Skin of body (tissue), 2 donors: Measurements from ENCODE around the gene RAD17. TPM values are rescaled to one million over a fixed set of nuclear protein-coding genes. Genes with fewer than 3 reads are reported as not detected.
"Not testable (repeated sequence)": the region's sequence is repeated elsewhere in the genome, so short reads cannot be mapped to it uniquely, and the experiment has no call there.

ENCODE experiments used
- DNase-seq: peaks from one replicate; lab custom pipeline; 2025; lab: John Stamatoyannopoulos, UW
- total RNA-seq: library from RNA; depleted of rRNA; stranded (reverse); fragments of >200 nt; gene quantifications from one replicate; pipeline ENCODE4 v1.2.3, GENCODE V29; 2014

The RAD17 gene
- total RNA-seq, 1 donor from 2014 or later = 21.3 TPM

DNA sequence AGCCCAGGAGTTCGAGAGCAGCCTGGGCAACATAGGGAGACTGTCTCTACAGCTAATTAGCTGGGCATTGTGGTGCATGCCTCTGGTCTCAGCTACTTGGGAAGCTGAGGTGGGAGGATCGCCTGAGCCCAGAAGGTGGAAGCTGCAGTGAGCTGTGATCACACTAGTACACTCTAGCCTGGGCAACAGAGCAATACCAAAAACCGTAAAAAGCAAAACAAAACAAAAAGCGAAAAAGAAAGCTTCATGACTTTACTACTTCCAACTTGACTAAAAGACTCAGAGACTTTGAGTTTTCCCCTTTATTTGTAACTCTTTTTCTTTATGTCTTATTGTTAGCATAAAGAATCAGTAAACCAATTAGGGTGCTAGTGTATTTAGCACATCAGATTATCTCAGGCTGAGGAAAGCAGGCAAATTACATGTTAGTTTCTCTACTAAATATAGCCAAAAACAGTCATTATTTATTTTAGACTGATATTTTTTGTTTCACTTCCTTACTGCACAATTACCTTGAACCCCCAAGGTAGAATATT is 5.4 kb downstream of the RAD17 start:
- DNase-seq = no peak

DNA sequence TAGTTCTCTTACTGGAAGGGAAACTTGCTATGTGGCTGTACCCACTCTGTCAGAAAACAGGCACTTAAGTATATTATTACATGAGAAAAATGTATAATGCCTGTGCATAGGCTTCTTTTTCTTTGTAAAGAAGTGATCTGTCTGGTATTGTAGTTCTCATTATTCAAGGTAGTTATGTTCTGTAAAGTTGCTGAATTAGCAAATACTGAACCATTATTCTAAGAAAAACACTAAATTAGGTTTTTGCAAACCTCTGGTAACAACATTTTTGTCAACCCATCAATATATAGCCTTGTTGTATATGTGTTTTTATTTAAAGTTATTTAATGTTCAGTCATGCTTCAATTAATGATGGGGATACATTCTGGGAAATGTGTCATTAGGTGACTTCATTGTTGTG is 8.8 kb downstream of the RAD17 start:
- DNase-seq = no peak

GRCh38 chr5:69404659-69405330 is 35.2 kb downstream of the RAD17 start:
- DNase-seq = no peak

DNA sequence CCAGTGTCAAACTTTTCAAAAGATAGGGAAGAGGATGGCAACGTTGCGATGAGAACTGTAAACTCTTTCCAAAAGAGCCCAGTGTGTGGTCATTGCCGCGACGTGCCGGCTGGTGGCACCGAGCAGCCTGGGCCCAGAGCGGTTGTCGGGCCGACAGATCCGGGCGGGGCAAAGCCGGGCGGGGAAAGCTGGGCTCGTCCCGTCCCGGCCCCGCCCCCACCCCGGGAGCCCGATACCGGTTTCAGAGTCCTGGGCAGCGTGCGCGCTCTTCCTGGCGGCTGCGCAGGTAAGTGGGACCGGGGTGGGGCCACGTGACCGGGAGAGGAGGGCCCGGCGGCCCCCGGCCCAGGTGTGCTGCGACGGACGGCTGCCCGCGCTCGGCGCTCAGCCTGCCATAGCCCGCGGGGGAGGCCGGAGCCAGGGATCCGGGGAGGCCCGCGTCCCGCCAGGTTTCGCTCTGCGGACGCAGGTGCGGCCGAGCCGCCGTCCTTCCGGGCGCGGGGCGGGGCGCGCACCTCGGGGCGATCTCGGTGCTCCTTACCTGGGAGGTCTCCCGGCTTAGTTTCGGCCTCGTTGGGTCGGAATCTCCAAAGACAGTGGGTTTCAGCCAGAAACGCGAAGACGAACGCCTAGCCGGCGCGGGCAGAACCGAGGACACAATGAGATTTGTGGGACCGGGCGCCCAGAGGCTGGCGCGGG is 45.4 kb downstream of the RAD17 start, which contains the start of gene MARVELD2:
Gene MARVELD2, plus strand, starts transcription at position 232 of the 699 bp plus-strand sequence. CDS start 4,270 bp downstream, outside the sequence.
- DNase-seq = no peak

DNA sequence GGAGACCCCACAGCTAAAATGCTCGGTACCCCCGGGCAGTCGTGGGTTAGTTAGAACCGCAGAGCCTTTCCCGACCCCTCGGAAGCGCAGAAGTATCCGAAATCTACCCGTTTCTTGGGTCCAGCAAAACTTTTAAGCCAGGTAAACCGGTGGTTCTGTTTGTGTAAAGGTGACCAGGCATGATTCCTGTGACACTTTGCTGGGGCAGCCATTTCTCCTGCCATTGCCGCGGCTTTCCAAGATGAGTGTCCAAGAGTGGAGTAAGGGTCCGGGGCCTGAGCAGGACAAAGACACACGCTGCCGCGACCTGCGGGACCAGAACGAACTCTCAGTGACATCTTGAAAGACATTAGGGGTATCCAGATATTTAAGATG is 46.0 kb downstream of the RAD17 start:
- DNase-seq = no peak

GRCh38 chr5:69416180-69416579 is 46.6 kb downstream of the RAD17 start:
- no peak for DNase-seq

- no peak for DNase-seq
These were observed 47.1 kb downstream of the RAD17 start for GRCh38 chr5:69416699-69417098.

GRCh38 chr5:69418554-69418953 is 48.9 kb downstream of the RAD17 start:
- no peak for DNase-seq

GRCh38 chr5:69431424-69432303 is 62.0 kb downstream of the RAD17 start:
- DNase-seq = no peak

DNA sequence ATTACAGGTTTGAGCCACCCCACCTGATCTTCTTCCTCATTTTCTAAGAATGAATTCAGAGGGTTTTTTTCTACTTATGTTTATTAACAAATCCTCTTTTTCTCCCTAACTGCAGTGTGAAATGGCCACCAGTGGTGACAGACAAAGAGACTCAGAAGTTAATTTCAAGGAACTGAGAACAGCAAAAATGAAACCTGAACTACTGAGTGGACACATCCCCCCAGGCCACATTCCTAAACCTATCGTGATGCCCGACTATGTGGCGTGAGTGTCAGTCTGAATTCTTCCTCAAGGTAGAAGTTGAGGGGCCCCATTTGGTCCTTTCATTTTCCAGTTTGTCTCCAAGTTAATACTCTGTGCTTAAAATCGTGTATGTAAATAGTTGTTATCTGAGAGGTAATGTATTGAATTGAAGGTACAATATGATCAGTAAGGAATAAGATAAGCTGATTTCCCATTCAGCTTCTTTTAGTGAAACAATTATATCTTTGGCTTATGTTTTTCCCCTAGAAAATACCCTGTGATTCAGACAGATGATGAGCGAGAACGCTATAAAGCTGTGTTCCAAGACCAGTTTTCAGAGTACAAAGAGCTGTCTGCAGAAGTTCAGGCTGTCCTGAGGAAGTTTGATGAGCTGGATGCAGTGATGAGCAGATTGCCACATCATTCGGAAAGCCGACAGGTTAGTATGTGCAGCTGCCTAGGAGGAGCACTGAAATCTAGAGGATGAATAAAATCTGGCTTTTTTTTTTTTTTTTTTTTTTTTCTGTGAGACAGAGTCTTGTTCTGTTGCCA is 63.0 kb downstream of the RAD17 start:
- DNase-seq = no peak

- DNase-seq = not testable (repeated sequence)
These were observed 65.8 kb downstream of the RAD17 start for GRCh38 chr5:69435276-69435884.

DNA sequence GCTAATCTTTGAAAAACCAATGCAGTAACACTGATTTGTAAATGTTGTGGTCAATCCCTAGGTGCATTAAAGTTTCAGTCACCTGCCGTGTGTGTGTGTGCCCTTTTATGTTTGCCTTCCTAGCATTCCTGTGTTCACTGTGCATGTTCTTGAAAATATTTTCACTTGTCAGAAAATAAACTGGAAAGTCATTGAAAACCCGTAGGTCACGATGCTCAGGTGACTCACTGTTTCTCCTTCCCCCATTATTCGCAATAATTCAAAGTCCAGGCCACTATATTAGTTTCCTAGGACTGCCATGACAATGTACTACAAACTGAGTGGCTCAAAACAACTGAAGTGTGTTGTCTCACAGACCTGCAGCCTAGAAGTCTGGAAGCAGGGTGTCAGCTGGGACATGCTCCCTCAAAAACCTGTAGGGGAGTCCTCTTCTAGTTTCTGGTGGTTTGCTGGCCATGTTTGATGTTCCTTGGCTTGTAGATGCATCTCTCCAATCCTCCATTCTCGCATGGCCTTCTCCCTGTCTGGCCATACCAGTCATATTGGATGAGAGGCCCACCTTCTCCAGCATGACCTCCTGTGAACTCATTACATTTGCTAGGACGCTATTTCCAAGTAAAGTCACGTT is 74.6 kb downstream of the RAD17 start:
- no peak for DNase-seq

GRCh38 chr5:69449511-69449910 is 79.9 kb downstream of the RAD17 start:
- DNase-seq = no peak

DNA sequence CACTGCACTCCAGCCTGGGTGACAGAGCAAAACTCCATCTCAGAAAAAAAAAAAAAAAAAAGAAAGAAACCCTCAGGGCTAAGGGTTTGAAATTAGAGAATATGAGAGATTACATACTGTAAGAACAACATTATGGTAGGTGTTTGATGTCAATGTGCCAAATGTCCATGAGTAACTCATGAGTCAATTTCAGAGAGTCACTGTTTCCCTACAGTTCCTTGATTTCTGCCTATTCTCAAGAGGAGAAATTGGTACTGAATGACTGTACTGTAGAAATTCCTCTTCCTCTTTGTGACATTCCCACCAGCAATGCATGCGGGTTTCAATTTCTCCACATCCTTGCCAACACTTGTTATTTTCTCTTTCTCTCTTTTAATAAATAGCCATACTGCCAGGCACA is 80.5 kb downstream of the RAD17 start:
- no peak for DNase-seq

GRCh38 chr5:69450527-69450926 is 80.9 kb downstream of the RAD17 start:
- DNase-seq = not testable (repeated sequence)

DNA sequence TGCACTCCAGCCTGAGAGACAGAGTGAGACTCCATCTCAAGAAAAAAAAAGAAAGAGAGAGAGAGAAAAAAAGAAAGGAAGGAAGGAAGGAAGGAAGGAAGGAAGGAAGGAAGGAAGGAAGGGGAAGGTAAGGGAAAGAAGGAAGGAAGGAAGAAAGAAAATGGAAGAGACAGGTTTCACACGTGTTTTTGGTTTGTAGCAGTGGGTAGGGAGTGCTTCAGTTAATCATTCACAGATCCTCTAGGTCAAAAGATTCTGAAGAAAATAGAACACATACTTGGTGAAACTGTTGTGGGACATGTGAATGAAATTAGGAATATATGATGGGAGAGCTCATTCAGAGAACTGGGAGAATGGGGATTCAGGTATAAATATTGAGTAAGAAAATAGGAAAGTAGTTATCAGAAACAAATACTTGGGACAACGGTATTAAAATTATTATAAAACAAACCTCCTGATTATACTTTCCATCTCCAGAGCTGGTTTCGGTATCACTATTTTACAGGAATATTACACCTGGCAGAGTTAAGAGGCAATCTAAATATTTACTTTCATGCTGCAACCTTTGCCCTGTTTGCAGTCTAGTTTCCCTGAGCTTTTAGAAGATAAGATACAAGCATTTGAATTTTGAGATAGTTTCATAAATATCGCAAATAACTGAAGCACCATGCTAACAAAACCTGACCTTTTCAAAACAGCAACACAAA is 82.5 kb downstream of the RAD17 start:
- DNase-seq = no peak

DNA sequence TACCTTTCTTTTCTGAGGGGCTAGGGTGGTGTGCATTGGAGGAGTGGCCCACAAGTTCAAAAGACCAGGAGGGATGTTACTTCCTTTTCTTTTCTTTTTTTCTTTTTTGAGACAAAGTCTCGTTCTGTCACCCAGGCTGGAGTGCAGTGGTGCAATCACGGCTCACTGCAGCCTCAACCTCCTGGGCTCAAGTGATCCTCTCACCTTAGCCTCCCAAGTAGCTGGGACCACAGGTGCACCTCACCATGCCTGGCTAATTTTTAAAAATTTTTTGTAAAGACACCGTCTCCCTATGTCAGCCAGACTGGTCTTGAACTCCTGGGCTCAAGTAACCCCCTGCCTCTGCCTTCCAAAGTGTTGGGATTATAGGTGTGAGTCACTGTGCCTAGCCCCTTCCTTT is 83.9 kb downstream of the RAD17 start:
- not testable (repeated sequence) for DNase-seq

DNA sequence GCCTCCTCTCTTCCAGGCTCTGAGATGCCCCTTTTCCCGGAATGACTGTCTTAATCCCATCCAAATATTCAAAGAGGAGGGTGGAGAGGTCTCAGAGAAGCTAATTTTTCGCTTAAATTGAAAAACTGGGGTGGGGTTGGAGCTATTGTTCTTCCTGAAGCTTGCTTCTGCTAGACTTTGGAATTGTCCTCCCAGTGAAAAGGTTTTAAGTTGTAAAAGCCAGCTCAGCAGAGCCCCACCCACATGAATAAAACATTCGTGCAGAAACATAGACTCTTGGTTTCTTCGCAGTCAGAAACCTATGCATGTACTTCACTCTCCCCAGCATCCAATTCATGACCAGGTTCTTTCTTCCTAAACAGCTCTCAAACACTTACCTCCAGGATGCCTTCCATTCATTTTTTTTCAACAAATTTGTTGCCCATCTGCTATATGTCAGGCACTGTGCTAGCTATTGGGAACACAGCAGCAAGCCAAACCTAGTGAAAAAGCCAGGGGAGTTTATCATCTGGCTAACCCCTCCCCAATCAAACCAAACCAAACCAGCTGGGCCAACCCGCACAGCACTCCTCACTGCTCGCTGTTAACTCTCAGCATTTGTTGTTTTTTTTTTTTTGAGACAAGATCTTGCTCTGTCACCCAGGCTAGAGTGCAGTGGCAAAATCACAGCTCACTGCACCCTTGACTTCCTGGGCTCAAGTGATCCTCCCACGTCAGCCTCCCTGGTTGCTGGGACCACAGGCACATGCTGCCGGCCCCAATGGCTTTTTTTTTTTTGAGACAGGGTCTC is 85.0 kb downstream of the RAD17 start:
- no peak for DNase-seq
